DMS 273 (cell line): Measurements from ENCODE around the gene CRAT.

ENCODE experiments used
- DNase-seq: peaks from one replicate; lab custom pipeline; 2025; ENCODE audit not compliant: unreplicated experiment; lab: John Stamatoyannopoulos, UW

The CRAT gene

GRCh38 chr9:129068110-129068509, 42.5 kb downstream of the CRAT start:
- DNase-seq, result no peak

GRCh38 chr9:129064499-129064908, 46.1 kb downstream of the CRAT start:
- DNase-seq, result no peak

GRCh38 chr9:129063061-129063460, 47.5 kb downstream of the CRAT start:
- DNase-seq, result no peak

GRCh38 chr9:129060991-129061390, 49.6 kb downstream of the CRAT start:
- DNase-seq, result no peak

GRCh38 chr9:129059796-129060785, 50.5 kb downstream of the CRAT start:
- DNase-seq, result no peak

GRCh38 chr9:129058965-129059795, 51.4 kb downstream of the CRAT start:
- no peak for DNase-seq

- no peak for DNase-seq
Measured at GRCh38 chr9:129054163-129054851, 56.3 kb downstream of the CRAT start.

GRCh38 chr9:129053020-129053419, 57.6 kb downstream of the CRAT start:
- DNase-seq, result no peak

- peak; percentile 91 for DNase-seq
Measured at GRCh38 chr9:129052592-129052991, 58.0 kb downstream of the CRAT start.
